Heart left ventricle (tissue), 13 donors: ENCODE data around the gene ZDHHC4.

Experiments used
- CTCF ChIP-seq, 12 donors: fragments of 200-600 bp; sonication (generic) in 4 of 12; IDR thresholded peaks; one replicate each; pipeline versions ENCODE4 v1.5.0 to v1.8.0; 2018 to 2022; ENCODE audit warnings: antibody characterized with exemption in 12 of 12, mild to moderate bottlenecking in 5 of 12
- POLR2A ChIP-seq, 2 donors: fragments of 450-650 bp; IDR thresholded peaks; one replicate each; pipeline ENCODE4 v1.6.1; 2017; ENCODE audit warnings: antibody characterized with exemption in 2 of 2, mild to moderate bottlenecking in 2 of 2, moderate library complexity in 2 of 2
- donor health status: ischemic (EF 13 %, LVEDD 7.1; RV severe dilation, severe dysfunction).
- donor health status: DM: no; HTN: yes; CAD: no.
- donor health status: DM: no; HTN: no; CAD: no.
- donor health status: ischemic (EF 25% LVEDD 6.9; RV normal size, moderate dysfunction).
- donor health status: ischemic (EF 25% LVEDD 5.7; RV mildly dilated, moderate dysfunction).
- donor health status: ischemic (EF 35%, LVEDD 5.7; RV mildly dilated, moderate dysfunction).
- donor health status: nonischemic (EF 11% LVEDD 7.7; RV severe dilation, severe dysfunction).
- donor health status: DM: yes; HTN: yes; CAD: no.
- donor health status: PGD.
- donor health status: ischemic (EF 29% LVEDD 5.4; RV normal size, mild dysfunction).
- donor health status: nonischemic (EF 23%, LVEDD 6.1; RV moderate dilation, normal function).

- TF ChIP-seq CTCF (IDR thresholded peaks at IDR 0.05) (no peak), POLR2A (IDR thresholded peaks at IDR 0.05) (no peak)
Measured at GRCh38 chr7:6606866-6607583, 29.8 kb downstream of the ZDHHC4 start.
